HG02885 (cell line): Measurements from ENCODE around the gene RAC3.

ENCODE experiments used
- ATAC-seq: cut with Tn5 transposase; IDR thresholded peaks from one replicate; pipeline ENCODE4 v1.9.1; 2021; ENCODE audit warnings: mild to moderate bottlenecking; ENCODE audit not compliant: unreplicated experiment, poor library complexity

RAC3 gene

DNA sequence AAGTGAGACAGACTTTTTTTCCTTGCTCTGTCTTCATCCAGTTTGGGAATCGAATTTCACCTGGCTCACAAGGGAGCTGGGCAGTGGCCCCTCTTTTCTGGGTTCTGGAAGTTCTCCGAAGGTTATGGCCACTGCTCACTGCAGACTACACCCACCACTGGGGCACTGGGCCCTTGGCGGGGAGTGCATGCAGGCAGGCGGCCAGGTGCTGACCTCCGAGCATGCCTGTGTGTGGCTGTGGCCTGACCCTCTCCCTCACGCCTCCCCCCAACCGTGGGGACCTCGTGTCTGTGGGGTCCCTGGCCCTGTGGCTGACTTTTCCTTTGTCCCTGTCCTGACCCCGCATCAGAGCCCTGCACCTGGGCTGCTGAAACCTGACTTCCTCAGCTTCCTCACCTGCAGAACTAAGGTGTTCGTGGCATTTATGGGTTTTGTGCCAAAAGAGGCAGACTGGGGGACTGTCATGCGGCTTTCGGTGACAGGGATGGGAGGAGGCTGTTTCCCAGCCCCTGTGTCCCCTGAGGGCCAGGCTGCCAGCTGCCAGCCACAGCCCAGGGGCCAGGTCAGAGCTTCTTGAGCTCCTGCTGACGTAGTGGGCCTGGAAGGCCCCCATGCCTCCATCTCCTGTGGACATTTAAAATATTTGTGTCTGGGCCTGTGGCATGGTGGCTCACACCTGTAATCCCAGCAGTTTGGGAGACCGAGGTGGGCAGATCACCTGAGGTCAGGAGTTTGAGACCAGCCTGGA is 32.6 kb upstream of the RAC3 start:
- no peak for ATAC-seq

DNA sequence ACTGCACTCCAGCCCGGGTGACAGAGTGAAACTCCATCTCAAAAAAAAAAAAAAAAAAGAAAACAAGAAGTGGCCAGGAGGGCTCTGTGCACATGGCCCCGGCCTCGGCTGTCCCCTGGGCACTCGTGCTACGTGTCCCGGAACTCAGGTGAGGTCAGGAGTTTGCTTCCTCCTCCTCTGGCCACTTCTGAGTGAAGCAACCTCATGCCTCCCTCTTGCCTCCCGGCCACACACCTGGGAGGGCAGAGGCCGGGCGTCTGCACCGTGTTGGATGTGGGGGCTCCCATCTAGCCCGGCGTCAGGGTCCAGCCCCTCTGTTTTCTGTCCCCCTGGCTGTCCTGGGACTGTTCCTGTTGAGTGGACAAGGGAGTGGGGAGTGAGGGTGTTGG is 31.9 kb upstream of the RAC3 start:
- no peak for ATAC-seq

DNA sequence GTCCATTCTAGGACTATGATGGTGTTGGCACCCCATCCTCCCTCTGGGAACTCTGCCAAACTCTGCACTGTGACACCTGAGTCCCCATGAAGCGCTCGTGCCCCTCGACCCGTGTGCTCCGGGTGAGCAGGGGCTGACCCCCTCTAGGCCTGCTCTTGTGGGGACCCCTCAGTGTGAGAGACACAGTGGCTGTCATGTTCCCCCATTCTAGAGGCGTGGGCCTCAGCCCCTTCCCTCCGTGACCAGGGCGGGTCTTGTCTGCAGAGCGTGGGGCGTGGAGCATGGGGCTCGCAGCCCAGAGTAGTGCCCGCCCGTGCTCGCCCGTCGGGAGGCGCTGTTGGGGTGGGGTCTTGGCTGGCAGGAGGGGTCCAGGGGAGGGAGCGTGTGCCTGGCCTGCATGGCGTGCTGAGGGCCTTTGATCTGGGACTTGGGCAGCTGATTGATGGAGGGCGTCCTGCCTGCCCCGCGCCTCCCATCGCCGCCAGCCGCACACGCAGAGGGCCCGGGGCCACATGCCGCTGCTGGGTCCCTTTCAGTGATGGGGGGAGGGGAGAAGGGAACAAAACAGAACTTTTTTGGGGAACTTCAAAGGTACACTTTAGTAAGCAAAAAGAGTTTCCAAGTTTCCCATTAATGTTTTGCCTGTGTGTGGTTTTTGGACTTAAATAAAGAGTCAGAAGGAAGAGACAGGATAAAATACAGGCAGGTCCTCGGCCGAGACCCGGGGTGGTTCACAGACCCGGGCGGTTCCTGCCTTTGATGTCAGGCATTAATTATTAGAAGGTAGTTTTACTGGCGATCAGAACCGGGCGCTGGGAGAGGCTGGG is 31.3 kb upstream of the RAC3 start:
- ATAC-seq, result no peak

DNA sequence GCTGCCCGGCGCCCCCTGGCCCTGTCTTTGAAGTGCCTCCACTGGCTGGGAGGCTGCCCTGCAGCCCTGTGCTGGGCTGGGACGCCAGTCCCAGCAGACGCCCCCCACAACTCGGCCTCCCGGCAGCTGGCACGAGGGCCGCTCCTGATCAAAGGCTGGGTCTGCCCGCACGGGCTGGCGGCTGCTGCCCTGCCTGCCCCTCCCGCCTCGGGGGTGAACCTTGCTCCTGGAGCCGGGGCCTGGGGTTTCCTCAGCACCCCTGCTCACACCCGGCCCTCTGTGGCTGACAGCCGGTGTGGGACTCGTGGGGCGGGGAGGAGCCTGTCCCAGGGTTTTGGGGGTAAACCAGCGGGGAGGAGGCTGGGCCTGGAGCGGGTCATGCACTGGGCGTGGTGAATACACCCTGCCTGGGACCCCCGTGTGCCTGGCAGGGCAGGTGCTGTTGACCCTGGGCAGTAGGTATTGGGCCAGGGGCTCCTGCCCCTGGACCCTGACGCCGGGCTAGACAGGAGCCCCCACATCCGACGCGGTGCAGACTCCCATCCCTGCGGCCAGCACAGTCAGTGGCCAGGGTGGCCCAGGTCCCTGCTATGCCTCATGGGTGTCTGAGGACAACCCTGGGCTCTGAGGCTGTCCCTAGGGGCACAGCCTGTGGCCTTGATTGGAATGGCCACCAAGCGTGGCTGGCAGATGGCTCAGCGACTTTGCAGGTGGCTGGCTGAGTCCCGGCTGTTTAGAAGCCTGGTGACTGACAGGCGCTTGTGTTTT is 30.5 kb upstream of the RAC3 start:
- ATAC-seq, result no peak

DNA sequence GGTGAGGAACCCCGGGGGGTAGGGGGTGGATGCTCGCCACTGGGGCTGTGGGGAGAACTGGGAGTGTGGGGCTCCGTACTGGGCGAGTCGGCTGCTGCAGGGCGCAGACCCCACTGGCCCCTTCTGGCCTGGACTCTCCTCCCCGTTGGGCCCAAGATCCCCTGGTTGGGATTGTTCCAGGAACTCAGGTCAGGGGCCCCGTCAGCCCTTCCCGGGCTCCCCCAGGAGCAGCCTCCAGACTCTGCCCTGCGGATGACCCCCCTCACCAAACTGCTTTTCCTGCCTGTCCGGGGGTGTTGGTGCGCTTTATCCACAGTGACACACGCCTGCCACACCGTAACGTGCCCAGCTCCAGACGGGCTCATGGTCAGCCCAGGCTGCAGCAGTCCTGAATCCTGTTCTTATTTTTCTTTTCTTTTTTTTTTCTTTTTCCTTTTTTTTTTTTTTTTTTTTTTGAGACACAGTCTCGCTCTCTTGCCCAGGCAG is 29.9 kb upstream of the RAC3 start:
- ATAC-seq, result no peak

DNA sequence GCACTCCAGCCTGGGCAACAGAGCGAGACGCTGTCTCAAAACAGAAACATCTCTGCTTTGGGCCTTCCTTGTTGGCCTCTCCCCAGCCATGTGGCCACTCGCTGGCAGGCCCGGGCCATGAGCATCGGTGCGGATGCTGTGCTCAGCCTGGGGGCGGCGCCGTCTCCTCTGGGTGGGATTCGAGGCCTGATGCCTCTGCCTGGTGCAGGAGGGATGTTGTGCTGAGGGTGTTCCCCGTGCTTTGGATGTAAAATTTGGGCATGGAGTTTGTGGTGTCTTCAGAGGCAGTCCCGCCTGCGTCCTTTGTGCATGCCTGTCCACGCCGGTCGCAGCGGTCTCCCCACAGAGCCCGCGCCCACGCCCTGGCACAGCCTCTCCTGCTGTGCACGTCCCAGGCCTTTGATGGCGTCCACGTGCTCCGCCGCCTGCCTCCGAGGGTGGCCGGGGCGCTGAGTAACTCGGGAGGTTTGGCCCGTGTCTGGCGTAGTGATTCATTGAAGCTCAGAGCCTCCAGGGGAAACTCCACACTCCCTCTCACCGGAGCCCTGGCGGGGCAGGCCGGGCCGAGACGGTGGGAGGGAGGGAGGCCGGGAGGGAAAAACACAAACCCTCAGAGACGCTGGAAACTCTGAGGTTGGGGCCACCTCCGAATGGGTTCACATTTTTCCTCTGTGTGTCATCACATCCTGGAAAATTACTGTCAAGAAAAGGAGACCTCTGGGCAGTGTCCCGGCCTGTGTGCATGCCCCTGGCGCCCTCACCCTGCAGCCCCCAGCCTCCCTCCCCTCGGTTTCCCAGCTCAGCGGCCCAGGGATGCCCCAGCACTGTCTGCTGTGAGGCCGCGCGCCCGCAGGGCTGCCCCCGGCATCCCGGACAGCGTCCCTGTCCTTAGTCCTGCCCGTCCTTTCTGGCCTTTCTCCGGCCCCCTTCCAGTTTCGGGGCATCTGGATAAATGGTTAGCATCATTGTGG is 27.8 kb upstream of the RAC3 start:
- no peak for ATAC-seq

DNA sequence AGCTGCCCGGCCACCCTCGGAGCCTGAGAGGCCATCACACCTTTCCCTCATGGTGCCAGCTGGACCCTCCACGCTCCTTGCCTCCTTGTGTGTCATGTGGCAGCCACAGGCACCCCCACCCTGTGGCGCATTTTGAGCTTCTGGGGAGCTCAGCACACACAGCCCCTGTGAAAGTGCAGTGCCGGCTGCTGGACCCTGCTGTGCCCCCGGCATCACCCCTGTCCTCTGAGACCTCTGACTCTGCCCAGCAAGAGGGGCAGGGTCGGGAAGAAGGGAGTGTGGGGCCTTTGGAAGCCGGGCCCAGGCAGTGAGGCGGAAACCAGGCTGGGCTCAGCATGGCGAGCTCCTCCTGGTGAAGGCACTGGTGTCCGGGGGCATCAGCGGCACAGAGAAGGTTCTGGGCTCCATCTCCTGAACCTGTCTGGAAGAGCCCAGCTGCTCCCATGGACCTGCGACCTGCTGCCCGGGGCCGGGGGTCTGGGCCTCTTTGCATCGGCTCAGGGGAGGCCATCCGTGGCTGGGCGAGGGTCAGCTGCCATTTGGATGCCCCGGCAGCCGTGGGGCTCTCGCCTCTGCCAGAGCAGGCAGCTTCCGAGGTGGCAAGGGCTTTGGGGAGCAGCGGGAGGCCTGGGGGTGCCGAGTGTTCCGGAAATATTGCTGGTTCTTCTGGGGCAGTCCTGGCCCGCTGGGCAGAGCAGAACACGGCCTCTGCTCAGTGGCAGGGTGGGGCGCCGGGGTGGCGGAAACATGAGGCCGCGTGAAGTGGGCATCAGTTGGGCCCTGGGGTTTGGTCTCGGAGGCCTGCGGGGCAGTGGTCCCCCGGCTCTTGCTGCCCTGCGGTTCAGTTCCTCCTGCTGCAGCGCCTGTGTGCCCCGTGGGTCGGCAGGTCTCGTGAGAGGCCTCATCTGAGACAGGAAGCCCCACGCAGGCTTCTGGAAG is 26.7 kb upstream of the RAC3 start:
- ATAC-seq, result no peak

DNA sequence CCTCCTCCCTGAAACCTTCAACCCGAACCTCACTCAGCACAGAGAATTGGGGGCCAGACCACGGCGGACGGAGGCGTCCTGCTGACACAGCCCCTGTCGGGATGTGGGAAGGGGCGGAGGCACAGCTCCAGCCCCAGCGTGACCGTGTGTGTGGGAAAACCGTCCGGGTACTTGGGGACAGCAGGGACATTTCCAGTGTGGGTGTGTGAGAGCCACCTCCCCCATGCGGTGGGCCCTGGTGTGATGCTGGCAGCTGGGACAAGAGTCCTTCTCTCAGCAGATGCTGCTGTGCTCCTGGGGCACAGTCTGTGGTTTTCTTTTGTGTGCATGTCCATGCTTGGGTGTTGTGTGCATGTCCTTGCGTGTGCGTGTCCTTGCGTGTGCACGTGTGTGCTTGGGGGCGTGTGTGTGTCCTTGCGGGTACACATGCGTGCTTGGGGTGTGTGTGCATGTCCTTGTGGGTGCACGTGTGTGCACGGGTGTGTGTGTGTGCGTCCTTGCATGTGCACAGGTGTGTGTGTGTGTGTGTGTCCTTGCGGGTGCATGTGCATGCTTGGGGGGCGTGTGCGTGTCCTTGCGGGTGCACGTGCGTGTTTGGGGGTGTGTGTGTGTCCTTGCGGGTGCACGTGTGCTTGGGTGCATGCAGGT is 25.7 kb upstream of the RAC3 start:
- ATAC-seq, result no peak

DNA sequence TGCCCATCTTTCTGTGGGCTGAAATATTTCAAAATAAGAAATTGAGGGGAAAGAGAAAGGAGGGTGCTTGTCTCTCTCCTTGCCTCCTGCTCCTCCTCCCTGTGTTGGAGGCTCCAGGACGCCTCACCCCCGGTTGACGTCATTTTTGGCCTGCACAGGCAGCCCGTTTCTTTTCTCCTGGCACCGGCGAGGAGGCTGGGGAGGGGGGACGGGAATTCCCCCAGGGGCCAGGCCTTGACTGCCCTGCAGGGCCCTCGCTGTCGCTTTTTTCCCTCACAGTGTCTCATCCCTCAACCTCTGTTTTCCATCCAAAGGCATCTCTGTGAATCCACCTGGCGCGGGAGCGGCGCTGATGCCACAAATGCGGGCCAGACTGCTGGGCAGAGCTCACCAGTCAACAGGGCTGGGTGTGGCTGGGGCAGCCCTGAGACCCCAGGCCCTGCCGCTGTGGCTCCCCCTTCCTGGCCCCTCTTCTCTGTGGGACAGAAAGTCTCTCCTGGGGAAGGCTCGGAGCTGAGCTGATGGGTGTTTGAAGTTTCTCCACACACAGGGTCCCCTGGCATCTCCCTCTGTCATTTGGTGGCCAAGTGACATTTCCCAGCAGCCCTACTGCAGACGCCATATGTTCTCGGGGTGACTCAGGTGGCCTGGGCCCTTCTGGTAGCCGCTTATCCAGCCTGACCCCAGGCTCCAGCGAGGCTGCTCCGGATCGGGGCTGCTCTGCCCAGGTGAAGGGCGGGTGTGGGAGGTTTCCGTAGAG is 24.8 kb upstream of the RAC3 start:
- no peak for ATAC-seq

DNA sequence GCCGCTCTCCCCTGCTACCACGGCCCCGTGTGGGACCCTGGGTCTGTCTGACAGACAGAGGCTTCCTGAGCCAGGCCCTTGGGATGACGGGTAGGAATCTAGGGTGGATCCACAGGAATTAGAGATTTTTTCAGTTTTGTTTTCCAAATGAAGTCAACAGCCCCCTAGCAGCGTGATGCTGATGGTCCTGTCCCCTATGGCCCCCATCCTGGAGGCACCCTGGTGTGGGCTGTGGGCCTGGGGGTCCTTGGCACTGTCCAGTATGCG is 24.3 kb upstream of the RAC3 start:
- ATAC-seq, result no peak

DNA sequence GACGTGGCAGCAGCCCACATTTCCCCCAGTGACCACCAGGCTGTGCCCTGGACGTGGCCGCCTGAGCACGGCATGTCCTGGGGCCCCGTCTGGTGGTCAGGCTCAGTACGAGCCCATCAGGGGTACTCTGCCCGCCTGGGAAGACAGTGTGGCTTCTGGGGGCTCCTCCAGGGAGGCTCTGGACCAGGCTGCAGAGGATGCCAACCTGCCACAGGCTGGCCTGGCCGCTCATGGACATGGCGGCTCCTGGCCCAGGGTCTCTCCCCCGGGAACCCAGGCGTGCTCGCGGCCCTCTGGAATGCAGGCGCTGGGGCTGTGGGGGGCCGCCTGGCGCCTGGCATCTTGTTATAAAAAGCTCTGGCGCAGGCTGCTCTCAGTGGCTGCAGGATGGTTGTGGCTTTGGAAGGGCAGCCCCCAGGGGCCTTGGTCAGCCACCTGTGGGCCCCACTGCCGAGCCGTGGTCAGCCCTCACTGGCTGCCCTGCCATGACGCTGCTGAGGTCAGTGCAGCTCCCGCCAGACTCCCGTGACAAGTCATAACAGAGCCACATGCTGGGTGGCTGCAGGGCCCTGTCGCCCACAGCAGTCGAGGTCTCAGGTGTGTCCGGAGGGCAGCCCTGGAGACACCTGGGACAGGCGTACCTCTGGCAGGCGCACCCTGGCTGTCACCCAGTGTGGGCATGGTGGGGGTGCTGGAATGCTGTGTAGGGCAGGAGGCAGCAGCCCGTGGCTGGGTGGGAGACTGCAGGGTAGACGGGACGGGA is 23.8 kb upstream of the RAC3 start:
- no peak for ATAC-seq

DNA sequence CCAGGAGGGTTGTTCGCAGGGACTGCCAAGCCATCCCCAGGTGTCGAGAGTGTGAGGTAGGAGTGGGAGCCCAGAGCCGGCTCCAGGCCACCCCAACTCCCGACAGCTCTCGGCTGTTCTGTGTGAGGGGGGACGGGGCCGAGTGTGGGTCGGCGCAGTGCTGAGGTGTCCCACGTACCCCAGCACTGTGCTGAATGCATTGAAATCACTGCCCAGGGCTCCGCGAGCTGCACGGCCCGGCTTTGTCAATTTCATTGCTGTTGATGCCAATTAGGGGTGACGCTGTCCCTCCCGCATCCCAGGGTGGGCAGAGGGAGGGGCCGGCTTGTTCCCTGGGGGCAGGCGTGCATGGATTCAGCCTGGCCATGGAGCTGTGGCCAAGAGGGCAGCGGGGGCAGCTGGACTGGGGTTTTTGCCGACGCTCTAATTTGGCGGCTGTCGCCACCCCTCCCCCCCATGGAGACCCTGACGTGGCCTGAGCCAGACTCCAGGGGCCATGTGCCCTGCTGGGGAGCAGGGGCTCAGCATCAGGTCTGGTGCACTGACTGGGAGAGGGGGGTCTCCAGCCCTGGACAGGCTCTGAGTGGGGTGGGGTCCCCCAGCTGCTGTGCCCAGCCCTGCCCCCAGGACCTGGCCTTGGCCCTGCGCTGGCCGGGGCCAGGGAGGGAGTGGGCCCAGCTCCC is 23.1 kb upstream of the RAC3 start:
- no peak for ATAC-seq

DNA sequence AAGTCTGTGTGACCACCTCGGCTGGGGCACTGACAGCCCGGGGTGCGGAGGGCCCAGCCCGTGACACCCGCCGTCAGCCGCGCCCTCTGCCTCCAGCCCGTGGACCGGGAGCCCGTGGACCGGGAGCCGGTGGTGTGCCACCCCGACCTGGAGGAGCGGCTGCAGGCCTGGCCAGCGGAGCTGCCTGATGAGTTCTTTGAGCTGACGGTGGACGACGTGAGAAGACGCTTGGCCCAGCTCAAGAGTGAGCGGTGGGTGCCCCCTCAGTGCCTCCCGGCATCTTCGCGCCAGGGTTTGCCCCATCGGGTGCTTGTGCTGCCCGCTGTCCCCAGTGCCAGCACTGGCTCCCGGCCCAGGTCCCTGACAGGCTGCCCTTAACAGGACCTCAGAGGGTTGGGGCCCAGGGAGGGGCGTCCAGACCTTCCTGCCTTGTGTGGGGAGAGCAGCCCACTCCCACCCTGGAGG is 22.5 kb upstream of the RAC3 start:
- no peak for ATAC-seq

DNA sequence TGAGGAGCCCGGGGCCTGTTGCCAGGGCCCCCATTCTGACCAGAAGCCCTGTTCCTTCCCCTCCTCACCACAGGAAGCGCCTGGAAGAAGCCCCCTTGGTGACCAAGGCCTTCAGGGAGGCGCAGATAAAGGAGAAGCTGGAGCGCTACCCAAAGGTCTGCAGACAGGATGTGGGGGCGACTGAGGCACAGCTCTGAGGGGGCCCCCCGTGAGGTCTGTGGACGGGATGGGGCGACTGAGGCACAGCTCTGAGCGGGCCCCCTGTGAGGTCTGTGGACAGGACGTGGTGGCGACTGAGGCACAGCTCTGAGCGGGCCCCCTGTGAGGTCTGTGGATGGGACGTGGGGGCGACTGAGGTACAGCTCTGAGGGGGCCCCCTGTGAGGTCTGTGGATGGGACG is 22.1 kb upstream of the RAC3 start:
- no peak for ATAC-seq

DNA sequence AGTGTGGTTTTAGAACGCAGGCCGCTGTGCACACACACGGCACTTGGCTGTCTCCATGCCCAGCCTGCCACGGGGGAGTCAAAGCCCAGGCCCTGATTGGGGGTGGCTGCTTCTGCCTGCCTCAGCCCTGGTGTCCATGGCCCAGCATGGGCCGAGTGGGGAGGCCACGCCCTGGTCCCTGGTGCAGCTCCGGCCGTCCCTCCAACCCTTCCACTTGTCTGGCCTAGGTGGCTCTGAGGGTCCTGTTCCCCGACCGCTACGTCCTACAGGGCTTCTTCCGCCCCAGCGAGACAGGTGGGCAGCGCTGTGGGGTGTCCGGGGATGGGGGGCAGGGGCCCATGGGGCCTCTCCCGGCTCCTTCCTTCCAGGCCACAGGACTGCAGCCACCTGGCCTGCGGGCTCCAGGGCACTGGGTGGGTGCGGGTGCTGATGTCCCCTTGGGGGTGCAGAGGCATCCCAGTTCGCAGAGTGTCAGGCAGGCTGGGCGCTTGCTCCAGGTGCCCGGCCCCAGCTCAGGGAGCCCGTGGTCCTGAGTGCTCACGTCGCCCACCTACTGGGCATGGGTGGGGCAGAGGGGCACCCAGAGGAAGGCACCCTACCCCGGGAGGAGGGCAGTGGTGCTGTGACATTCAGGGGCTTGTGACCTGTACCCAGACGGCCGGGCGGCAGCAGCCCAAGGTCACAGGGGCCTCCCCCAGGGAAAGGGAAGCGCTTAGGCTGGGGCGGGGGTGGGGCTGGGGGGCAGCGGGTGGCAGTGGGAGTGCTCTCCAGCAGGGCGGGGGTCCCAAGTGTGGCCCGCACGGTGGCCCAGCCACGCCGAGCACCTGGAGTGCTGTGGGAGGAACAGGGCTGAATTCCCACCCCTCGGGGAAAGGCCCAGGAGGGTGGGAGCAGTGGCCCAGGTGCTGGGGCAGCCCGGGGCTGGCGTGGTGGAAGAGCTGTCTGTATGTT is 20.6 kb upstream of the RAC3 start:
- ATAC-seq, result no peak
